DND-41 (cell line): Measurements from ENCODE around the gene NUP210L.

ENCODE experiments used
- EZH2 ChIP-seq: IDR thresholded peaks from 3 replicates; pipeline ENCODE4 v1.6.1; 2012; ENCODE audit warnings: borderline replicate concordance, low read depth, mild to moderate bottlenecking, moderate library complexity, low read length, inconsistent platforms; ENCODE audit not compliant: severe bottlenecking
- TF ChIP-seq, protein P1 (sequence below): IDR thresholded peaks from 2 replicates; pipeline ENCODE4 v1.5.1; 2012; ENCODE audit warnings: borderline replicate concordance, low read length, moderate library complexity, mild to moderate bottlenecking; ENCODE audit not compliant: poor library complexity, severe bottlenecking; ENCODE audit errors: extremely low read depth

DNA sequence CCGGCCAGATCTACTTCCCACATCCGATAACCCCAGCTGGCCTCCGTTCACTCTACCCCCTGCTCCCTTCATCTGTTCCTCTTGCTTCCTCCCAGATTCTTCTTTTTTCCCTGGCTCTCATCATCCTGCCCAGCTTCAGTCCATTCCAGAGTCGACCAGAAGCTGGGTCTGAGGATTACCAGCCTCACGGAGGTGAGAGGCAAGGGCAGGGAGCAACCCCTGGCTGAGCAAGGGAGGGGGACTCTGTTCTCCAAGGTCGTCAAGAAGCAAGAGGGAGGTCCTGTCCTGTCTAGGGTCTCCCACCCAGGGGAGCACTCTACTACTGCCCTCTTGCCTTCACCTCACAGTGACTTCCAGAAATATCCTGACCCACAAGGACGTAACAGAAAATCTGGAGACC is 181.3 kb downstream of the NUP210L start:
- TF ChIP-seq, protein P1, sequence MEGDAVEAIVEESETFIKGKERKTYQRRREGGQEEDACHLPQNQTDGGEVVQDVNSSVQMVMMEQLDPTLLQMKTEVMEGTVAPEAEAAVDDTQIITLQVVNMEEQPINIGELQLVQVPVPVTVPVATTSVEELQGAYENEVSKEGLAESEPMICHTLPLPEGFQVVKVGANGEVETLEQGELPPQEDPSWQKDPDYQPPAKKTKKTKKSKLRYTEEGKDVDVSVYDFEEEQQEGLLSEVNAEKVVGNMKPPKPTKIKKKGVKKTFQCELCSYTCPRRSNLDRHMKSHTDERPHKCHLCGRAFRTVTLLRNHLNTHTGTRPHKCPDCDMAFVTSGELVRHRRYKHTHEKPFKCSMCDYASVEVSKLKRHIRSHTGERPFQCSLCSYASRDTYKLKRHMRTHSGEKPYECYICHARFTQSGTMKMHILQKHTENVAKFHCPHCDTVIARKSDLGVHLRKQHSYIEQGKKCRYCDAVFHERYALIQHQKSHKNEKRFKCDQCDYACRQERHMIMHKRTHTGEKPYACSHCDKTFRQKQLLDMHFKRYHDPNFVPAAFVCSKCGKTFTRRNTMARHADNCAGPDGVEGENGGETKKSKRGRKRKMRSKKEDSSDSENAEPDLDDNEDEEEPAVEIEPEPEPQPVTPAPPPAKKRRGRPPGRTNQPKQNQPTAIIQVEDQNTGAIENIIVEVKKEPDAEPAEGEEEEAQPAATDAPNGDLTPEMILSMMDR, result no peak
- TF ChIP-seq EZH2, result no peak
